H7 (cell line): Measurements from ENCODE around the gene PLCG2. TPM values are rescaled to one million over a fixed set of nuclear protein-coding genes. Genes with fewer than 3 reads are reported as not detected.
"Not testable (repeated sequence)": the region's sequence is repeated elsewhere in the genome, so short reads cannot be mapped to it uniquely, and the experiment has no call there.

ENCODE experiments used
- DNase-seq: peaks from one replicate; pipeline ENCODE4 v3.0.0; 2012
- H3K27me3 ChIP-seq: 2 replicates; pipeline ENCODE4 v1.6.0; 2011; ENCODE audit warnings: mild to moderate bottlenecking, low read length; ENCODE audit not compliant: control insufficient read depth, insufficient read depth
- H3K36me3 ChIP-seq: replicated peaks from 2 replicates; pipeline ENCODE4 v1.5.1; 2011; ENCODE audit warnings: low read length; ENCODE audit not compliant: control insufficient read depth, insufficient read depth
- H3K4me3 ChIP-seq: 2 replicates; pipeline ENCODE4 v1.5.1; 2011; ENCODE audit warnings: low read depth, mild to moderate bottlenecking, control low read depth, low read length, moderate library complexity; ENCODE audit not compliant: insufficient read depth
- total RNA-seq: library from RNA; depleted of rRNA; stranded (reverse); fragments of >200 nt; shearing (Covaris generic); gene quantifications from 2 replicates; pipeline ENCODE4 v1.2.3, GENCODE V29; 2014; rRNA removed

Gene PLCG2
- total RNA-seq, 1 experiment from 2014 or later, result 2.7 TPM

DNA sequence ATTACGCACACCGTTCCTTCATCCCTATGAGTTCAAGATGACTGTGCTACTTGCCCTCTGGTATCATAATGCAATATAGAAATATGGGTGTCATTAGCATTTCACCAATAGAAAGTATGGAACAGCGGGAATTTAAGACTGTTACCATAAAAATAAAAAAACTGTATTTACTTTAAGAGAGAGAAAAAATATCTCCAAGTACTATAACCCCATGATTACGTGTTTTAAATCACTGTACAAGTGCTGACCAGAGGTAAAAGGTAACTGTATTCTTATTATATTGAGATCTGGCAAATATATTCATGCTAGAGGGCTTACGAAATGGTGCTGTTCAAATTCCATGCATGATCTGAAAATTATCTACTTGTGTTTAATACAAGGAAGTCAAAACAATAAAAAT, 226.9 kb downstream of the PLCG2 start:
- no peak for DNase-seq
- H3K36me3 ChIP-seq, result no peaks in the 10 kb centered on the region
- no peak overlapping the region for H3K4me3 ChIP-seq
- no peaks in the 10 kb centered on the region for H3K27me3 ChIP-seq

DNA sequence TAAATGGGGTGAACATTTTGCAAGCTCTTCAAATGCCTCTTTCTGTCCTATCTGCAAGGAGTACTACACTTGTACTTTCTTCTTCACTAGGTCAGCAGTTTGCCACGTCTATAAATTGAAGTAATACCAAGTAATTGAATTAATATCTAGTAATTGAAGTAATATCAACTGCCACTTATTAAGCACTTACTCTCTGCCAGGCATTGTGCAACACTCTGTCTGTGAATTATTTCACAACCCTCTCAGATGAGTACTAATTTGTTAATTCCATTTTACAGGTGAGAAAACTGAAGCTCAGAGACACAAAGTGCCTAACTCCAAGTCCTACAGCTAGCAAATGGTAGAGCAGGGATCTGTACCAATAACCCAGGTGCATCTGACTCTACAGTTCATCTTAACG, 228.1 kb downstream of the PLCG2 start:
- Histone ChIP-seq H3K36me3 (no peaks in the 10 kb centered on the region), H3K27me3 (no peaks in the 10 kb centered on the region), H3K4me3 (no peak overlapping the region)
- no peak for DNase-seq

DNA sequence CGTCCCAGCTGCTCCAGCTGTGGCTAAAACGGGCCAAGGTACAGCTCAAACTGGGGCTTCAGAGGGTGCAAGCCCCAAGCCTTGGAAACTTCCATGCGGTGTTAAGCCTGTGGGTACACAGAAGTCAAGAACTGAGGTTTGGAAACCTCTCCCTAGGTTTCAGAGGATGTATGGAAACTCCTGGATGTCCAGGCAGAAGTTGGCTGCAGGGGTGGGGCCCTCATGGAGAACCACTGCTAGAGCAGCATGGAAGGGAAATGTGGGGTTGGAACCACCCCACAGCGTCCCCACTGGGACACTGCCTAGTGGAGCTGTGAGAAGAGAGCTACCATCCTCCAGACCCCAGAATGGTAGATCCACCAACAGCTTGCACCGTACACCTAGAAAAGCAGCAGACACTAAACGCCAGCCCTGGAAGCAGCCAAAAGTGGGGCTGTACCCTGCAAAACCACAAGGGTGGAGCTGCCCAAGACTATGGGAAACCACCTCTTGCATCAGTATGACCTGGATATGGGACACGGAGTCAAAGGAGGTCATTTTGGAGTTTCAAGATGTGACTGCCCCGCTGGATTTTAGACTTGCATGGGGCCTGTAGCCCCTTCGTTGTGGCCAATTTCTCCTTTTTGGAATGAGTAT, 230.0 kb downstream of the PLCG2 start:
- Histone ChIP-seq H3K27me3 (no peaks in the 10 kb centered on the region), H3K4me3 (no peak overlapping the region), H3K36me3 (no peaks in the 10 kb centered on the region)
- DNase-seq, result no peak

DNA sequence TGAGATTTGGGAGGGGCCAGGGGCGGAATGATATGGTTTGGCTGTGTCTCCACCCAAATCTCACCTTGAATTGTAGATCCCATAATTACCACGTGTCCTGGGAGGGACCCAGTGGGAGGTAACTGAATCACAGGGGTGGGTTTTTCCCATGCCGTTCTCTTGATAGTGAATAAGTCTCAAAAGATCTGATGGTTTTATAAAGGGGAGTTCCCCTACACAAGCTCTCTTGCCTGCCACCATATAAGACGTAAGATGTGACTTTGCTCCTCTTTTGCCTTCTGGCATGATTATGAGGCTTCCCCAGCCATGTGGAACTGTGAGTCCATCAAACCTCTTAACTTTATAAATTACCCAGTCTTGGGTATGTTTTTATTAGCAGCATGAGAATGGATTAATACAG, 230.7 kb downstream of the PLCG2 start:
- not testable (repeated sequence) for H3K4me3 ChIP-seq, H3K36me3 ChIP-seq, H3K27me3 ChIP-seq, DNase-seq

DNA sequence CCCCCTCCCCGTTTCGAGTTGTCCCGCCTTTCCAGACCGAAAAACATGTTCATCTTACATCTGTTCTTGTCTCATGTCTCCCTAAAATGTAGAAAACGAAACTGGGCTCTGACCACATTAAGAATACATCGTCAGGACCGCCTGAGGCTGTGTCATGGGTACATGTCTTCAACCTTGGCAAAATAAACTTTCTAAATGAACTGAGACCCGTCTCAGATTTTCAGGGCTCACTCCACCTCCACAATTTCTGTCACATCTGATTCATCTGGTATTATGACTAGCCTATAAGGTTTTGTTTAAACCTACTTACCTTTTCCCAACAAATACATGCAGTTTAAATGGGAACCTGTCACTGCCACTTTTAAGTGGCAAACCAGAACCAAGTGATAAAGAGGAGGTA, 231.6 kb downstream of the PLCG2 start:
- DNase-seq, result no peak
- H3K27me3 ChIP-seq, result no peaks in the 10 kb centered on the region
- no peak overlapping the region for H3K4me3 ChIP-seq
- H3K36me3 ChIP-seq, result no peaks in the 10 kb centered on the region

DNA sequence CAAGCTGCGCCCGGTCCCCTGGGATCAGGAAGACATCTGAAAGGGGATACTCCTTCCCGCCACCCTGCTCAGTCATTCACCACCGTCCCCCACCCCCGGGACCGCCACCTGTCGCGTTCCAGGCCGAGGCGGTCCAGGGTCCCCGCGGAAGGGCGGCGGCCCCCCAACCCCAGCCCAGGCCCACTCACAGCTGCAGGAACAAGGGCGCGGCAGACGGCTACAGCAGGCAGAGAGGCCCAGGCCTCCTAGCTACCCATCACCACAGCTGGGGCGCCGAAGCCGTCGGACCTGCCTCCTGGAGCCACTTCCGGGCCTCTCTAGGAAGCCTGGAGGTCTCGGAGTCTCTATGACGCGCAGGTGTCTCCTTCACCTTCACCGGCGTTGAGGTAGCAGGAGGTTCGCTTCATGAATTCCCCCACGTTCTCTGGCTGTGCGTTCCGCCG, 232.1 kb downstream of the PLCG2 start, which contains the start of gene SDR42E1:
SDR42E1 (minus strand) TSS at position 272 of the 443 bp plus-strand sequence. CDS start 10,612 bp downstream, outside the sequence.
- H3K4me3 ChIP-seq, result no peak within 1 kb of the TSS
- no peak for DNase-seq
- no peaks in the 10 kb centered on the region for H3K36me3 ChIP-seq
- no peaks in the 10 kb centered on the region for H3K27me3 ChIP-seq

Other genes with a start within 250 kb of the PLCG2 start
- 0.10 TPM in 1 of 2 replicates, not detected in the other for gene SDR42E1, start 232.2 kb downstream of the PLCG2 start, total RNA-seq